Jurkat, Clone E6-1 (cell line): Measurements from ENCODE around the gene CCDC175.

Experiments used
- DNase-seq: peaks from one replicate; pipeline ENCODE4 v3.0.0-alpha.2; 2011; ENCODE audit warnings: low read depth, low spot score
- H3K4me3 ChIP-seq: 2 replicates; pipeline ENCODE4 v1.5.1; 2011; ENCODE audit warnings: mild to moderate bottlenecking, low read length, control low read depth, moderate library complexity

The CCDC175 gene

GRCh38 chr14:59484639-59485175 is 91.9 kb downstream of the CCDC175 start:
- DNase-seq, result peak; percentile 10
- H3K4me3 ChIP-seq, result peak overlapping the region; percentile 90

GRCh38 chr14:59483819-59484638 is 92.6 kb downstream of the CCDC175 start, which contains the start of the genes JKAMP and L3HYPDH:
Gene JKAMP (plus strand): TSS chr14:59484517. CDS start chr14:59484590, 73 bp downstream.
Gene L3HYPDH (minus strand): TSS chr14:59484408. CDS start chr14:59484316, 92 bp downstream.
- peak; percentile 91 for DNase-seq
- peak within 1 kb of the TSS; percentile 90 for H3K4me3 ChIP-seq

DNA sequence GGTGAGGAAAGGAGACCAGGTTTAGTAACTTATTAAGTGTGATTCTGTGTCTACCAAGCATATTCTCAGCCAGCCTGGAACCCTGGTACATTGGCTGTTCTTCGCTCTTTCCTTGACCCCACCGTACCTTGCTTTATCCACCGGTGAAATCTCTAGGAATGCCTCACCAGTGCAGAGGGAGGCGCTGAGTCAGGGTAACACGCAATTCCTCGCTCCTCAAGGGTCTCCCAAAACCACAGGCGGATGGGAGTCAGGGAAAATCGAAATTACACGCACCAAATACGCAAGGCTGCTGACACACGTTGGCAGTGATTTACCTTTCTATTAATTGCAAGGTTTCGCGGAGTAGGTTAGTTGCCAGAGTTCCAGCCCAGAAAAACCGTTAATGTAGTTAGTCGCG is 93.2 kb downstream of the CCDC175 start:
- H3K4me3 ChIP-seq, result peak overlapping the region; percentile 90
- DNase-seq, result no peak

DNA sequence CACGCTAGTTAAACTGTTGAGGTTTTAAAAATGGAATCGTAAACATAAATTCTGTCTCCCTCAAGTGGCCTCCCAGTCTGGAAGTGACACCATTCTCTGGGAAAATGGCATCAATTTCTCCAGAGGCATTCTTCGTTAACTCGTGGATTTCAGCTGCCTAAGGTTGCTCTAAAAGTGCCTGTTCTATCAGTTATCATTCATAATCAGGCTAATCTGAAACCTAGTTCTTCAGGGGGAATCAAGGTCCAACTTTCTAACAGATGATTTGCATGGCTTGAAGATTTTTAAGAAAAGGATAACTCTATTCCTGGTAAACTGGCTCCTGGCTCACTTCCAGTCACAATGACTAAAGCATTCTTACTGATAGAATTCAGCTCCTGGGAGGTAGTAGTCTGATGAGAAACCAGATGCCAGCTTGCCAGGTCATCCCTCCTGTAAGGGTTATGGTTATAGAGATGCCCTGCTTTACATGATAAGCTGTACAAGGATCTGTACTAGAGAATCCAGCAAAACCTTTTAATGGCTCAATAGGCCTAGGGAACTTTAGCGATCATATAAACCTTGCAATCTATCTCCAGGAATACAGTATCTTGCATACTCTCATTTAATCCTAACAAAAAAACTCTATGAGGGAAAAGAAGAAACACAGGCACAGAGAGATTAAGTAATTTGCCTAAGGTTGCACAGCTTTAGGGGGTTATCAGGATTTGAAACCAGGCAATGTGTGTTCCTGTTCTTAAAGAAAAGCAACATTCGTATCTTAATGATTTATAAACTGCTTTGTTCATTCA is 93.9 kb downstream of the CCDC175 start:
- H3K4me3 ChIP-seq, result peak overlapping the region; percentile 90
- no peak for DNase-seq

GRCh38 chr14:59481871-59482540 is 94.6 kb downstream of the CCDC175 start:
- no peak for DNase-seq
- H3K4me3 ChIP-seq, result no peak overlapping the region

DNA sequence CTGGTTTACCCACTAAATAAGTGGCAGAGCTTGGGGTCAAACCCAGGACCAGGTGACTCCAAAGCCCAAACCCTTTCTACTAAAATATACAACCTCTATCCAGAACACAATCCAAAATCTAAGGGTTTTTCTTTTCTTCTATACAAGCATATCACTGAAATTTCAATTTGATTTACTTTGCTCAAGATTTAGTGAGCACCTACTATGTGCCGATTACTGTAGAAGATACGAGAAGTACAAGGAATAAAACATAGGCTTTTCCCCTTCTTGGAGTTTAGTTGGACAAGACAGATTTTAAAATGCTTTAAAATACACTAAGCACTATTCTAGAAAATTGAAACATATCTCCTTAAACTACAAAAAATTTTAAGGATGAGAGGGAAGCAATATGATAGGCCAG is 95.2 kb downstream of the CCDC175 start:
- no peak overlapping the region for H3K4me3 ChIP-seq
- no peak for DNase-seq

DNA sequence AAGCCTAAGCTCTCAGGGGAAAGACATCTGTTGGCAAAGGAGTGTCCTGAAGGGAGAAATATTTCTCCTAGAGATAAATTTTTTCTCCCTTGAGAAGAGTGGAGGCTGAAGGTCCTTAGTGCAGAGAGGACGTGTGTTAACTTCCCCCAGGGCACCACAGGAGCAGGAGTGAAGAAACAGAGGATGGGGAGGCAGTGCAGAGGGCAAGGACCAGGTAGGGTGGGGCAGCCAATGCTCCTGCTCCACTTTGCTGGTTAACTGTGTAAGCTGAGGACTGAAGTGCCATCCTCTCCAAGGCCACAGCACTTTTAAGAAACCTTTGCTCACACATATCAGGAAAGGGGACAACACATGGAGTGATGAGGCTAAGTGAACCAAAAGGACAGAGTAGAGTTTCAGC is 96.4 kb downstream of the CCDC175 start:
- no peak overlapping the region for H3K4me3 ChIP-seq
- no peak for DNase-seq

DNA sequence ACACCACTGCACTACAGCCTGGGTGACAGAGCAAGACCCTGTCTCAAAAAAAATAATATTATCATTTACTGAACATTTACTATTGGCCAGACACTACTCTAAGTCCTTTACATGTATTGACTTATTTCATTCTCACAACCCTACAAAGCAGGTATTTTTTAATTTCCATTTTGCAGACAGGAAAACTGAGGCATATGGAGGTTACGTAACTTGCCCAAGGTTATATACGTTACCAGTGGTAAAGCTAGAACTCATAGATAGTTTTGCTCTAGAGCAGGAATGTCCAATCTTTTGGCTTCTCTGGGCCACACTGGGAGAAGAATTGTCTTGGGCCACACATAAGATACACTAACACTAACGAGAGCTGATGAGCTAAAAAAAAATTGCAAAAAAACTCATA is 98.1 kb downstream of the CCDC175 start:
- no peak for DNase-seq
- H3K4me3 ChIP-seq, result no peak overlapping the region

DNA sequence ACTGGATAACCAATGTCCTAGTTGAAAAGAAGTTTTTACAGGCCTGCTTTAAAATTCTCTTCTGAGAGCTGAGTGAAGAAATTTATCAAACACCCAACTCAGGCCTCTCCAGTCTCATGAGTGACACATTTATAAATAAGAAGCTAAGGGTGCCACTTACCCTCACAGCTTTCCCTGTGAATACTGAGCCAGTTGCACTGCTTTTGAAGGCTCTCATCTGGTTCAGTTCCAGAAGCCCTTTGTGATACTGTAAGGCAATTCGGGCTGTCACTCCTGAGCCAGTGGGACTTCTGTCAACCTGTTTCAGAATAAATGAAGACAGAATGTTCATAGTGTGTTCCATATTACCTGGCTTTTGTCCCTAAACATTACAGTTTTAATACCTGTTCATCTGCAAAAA is 100.9 kb downstream of the CCDC175 start:
- no peak overlapping the region for H3K4me3 ChIP-seq
- no peak for DNase-seq

GRCh38 chr14:59474172-59474571 is 102.4 kb downstream of the CCDC175 start:
- DNase-seq, result no peak

DNA sequence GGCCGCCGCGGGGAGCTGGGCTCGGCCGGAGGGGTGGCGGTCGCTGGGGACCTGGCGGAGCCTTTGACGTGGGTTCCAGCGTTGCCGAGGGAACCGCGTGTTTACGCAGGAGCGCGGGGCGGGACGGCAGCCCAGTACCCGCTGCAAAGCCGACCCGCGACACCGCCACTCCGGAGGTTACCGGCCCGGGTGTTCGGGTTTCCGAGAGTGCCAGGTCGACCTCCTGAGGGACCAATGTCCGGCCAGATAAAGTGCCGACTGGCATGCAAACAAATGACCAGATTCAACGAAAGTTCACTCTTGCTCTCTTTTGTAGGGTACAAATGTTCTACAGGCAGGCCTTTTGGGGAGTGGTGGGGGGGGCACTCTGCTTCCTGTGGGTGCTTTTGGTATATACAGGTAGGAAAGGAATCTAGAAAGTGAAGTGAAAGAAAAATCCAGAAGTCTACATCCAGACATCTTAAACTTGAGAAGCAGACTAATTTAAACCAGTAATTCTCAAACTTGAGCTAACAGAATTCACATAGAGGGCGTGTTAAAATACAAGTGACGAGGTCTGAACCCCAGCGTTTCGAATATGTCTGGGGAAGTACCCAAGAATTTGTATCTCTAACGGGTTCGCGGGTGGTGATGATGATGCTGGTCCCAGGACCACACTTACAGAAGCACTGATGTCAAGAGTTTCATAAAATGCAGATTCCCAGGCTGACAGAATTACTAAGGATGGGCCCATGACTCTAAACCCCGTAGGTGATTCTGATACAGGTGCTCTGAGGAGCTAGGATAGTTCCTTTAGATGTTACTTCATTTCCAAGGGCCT is 111.1 kb downstream of the CCDC175 start, which contains the start of gene GPR135:
TSS of gene GPR135 (minus strand) at position 65 of the 820 bp plus-strand sequence. CDS start 154 bp downstream, outside the sequence.
- DNase-seq, result no peak
- H3K4me3 ChIP-seq, result no peak within 1 kb of the TSS

More at GRCh38 chr14:59474172-59474571, 102.4 kb downstream of the CCDC175 start:
- H3K4me3 ChIP-seq, result no peak overlapping the region

- H3K4me3 ChIP-seq, result no peak overlapping the region
- no peak for DNase-seq
Observed at GRCh38 chr14:59464486-59465315, 111.9 kb downstream of the CCDC175 start.

- DNase-seq, result no peak
- H3K4me3 ChIP-seq, result no peak overlapping the region
Observed at GRCh38 chr14:59463787-59464485, 112.7 kb downstream of the CCDC175 start.

DNA sequence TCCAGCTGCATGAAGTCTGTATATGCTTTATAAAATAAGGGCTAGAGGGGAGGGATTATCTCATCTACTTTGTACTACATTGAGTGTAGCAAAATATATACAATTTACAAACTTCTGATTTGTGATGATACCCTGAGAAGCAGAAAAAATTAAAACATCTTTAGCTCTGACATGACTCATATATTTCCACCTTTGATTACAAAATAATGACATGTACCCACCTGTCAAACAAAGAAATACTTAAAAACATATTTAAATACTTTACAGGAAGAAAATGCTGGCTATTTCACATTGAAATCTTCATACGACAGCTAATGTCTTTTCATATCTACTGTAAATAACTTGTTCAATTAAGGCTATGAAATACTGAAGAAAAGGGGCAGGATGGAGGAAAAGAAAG is 114.7 kb downstream of the CCDC175 start:
- no peak for DNase-seq
- no peak overlapping the region for H3K4me3 ChIP-seq

- H3K4me3 ChIP-seq, result no peak overlapping the region
- no peak for DNase-seq
Observed at GRCh38 chr14:59460378-59460777, 116.2 kb downstream of the CCDC175 start.

GRCh38 chr14:59458486-59458885 is 118.1 kb downstream of the CCDC175 start:
- DNase-seq, result no peak
- H3K4me3 ChIP-seq, result no peak overlapping the region

DNA sequence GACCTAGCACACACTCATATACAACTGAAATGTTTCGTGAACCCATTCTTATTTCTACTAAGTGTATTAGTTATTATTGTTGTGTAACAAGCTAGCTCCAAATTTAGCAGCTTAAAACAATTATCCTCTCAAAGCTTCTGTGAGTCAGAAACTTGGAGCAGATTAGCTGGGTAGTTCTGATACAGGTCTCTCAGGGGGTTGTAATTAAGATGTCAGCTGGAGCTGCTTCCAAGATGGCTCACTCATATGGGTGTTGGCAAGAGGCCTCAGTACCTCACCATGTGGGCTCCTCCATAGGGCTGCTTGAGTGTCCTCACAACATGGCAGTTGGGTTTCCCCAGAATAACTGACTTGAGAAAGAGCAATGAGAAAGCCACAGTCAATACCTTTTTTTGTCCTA is 121.2 kb downstream of the CCDC175 start:
- DNase-seq, result no peak
- H3K4me3 ChIP-seq, result no peak overlapping the region
